Bronchial epithelial cell (primary cell): ENCODE measurements around the gene CCDC186. TPM values are rescaled to one million over a fixed set of nuclear protein-coding genes. Genes with fewer than 3 reads are reported as not detected.
A peak's percentile ranks its signal among the peaks of the same experiment; 100 is the strongest.

Source experiments
- DNase-seq: peaks from one replicate; pipeline ENCODE4 v3.0.0-alpha.2; 2010; ENCODE audit warnings: low read depth
- FAIRE-seq: peaks from 2 replicates; lab custom pipeline; 2011; peaks lifted over from hg19 to GRCh38; lab: Jason Lieb, UNC
- H3K27me3 ChIP-seq: 2 replicates; pipeline ENCODE4 v1.5.1; 2011; ENCODE audit warnings: low read length; ENCODE audit not compliant: control insufficient read depth, insufficient read depth
- H3K36me3 ChIP-seq: 2 replicates; pipeline ENCODE4 v1.5.1; 2011; ENCODE audit warnings: low read length; ENCODE audit not compliant: control insufficient read depth, insufficient read depth
- H3K4me3 ChIP-seq: 2 replicates; pipeline ENCODE4 v1.5.1; 2011; ENCODE audit warnings: mild to moderate bottlenecking, low read depth, low read length, control low read depth
- CTCF ChIP-seq: IDR thresholded peaks from 2 replicates; pipeline ENCODE4 v1.5.1; 2011; ENCODE audit warnings: mild to moderate bottlenecking, moderate library complexity, low read length, control low read depth, inconsistent platforms; ENCODE audit not compliant: insufficient read depth, severe bottlenecking
- total RNA-seq: library from RNA; depleted of rRNA; stranded (reverse); fragments of >200 nt; gene quantifications from 2 replicates; pipeline ENCODE4 v1.2.1, GENCODE V29; 2014

The CCDC186 gene
- 21.6 and 22.4 TPM in 2 replicates for total RNA-seq

- FAIRE-seq (peak; percentile 40), DNase-seq (peak; percentile 94)
- no peaks in the 10 kb centered on the region for H3K27me3 ChIP-seq
- TF ChIP-seq CTCF = no peak
- H3K36me3 ChIP-seq = no peaks in the 10 kb centered on the region
- peak within 1 kb of the TSS; percentile 97 for H3K4me3 ChIP-seq
Measured at GRCh38 chr10:114173921-114174694, at the start of gene CCDC186. TSS of gene CCDC186 (minus strand) at chr10:114174203. CDS start at chr10:114163268, 10,935 bp downstream.

- FAIRE-seq = no peak
- TF ChIP-seq CTCF = no peak
- no peak for DNase-seq
- Histone ChIP-seq H3K27me3 (no peaks in the 10 kb centered on the region), H3K36me3 (no peaks in the 10 kb centered on the region), H3K4me3 (no peak overlapping the region)
Measured at GRCh38 chr10:114223066-114223465, 49.1 kb upstream of the CCDC186 start.

- Histone ChIP-seq H3K4me3 (no peak overlapping the region), H3K36me3 (no peaks in the 10 kb centered on the region), H3K27me3 (no peaks in the 10 kb centered on the region)
- FAIRE-seq = no peak
- DNase-seq = no peak
- no peak for TF ChIP-seq CTCF
Measured at GRCh38 chr10:114221235-114221634, 47.2 kb upstream of the CCDC186 start.

GRCh38 chr10:114220281-114220680 is 46.3 kb upstream of the CCDC186 start:
- FAIRE-seq (no peak), DNase-seq (no peak)
- Histone ChIP-seq H3K4me3 (no peak overlapping the region), H3K36me3 (no peaks in the 10 kb centered on the region), H3K27me3 (no peaks in the 10 kb centered on the region)
- no peak for TF ChIP-seq CTCF

GRCh38 chr10:114215033-114215432 is 41.0 kb upstream of the CCDC186 start:
- no peak overlapping the region for H3K4me3 ChIP-seq
- DNase-seq (no peak), FAIRE-seq (no peak)
- TF ChIP-seq CTCF = no peak
- no peaks in the 10 kb centered on the region for H3K27me3 ChIP-seq
- H3K36me3 ChIP-seq = no peaks in the 10 kb centered on the region
